Fibroblast of villous mesenchyme (primary cell): ENCODE measurements around the gene ZMIZ2. TPM values are rescaled to one million over a fixed set of nuclear protein-coding genes. Genes with fewer than 3 reads are reported as not detected.
"Not testable (repeated sequence)": the region's sequence is repeated elsewhere in the genome, so short reads cannot be mapped to it uniquely, and the experiment has no call there.

Experiments
- DNase-seq: peaks from one replicate; pipeline ENCODE4 v3.0.0-alpha.2; 2010; ENCODE audit warnings: low read depth
- H3K4me3 ChIP-seq: 2 replicates; pipeline ENCODE4 v1.5.1; 2011; ENCODE audit warnings: low read depth, mild to moderate bottlenecking, low read length
- total RNA-seq: library from RNA; depleted of rRNA; stranded (reverse); fragments of >200 nt; gene quantifications from 2 replicates; pipeline ENCODE4 v1.2.3, GENCODE V29; 2012
- TF ChIP-seq, protein P1 (sequence below): IDR thresholded peaks from 2 replicates; pipeline ENCODE4 v1.5.1; 2012; ENCODE audit warnings: low read depth, mild to moderate bottlenecking, low read length; ENCODE audit not compliant: insufficient read depth

ZMIZ2 gene
- total RNA-seq, 1 donor: 10.8 TPM

DNA sequence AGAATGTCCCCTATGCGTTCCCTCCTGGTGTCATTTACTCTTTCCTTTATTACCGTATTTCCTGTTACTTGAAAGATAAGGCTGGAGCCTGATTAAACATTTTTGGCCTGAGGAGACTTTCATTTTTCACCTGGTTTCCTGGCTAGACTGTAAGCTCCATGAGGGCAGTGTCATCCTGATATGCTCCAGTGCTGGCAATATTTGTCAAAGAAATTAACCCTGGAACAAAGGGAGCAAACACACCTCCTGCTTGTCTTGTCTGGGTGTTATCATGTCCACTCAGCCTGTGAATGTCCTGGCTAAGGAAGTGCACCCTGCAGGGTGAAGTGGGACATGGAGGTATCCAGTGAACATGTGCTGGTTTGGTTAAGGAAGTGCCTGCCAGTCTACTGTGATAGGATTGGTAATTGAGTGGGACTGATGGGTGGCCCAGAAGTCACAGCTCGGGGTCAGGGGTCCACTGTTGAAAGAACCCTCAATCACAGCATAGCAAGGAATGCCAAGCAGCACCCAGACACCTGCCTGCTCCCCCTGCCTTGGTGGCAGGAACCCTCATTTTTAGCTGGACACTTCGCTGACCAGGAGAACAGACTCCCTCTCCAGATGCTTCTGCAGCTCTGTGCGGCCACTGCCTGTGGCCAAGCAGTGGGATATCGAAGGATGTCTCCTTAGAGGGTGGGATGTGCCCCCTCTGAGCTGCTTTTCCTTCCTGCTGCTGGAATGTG, 26.9 kb downstream of the ZMIZ2 start:
- TF ChIP-seq, protein P1, sequence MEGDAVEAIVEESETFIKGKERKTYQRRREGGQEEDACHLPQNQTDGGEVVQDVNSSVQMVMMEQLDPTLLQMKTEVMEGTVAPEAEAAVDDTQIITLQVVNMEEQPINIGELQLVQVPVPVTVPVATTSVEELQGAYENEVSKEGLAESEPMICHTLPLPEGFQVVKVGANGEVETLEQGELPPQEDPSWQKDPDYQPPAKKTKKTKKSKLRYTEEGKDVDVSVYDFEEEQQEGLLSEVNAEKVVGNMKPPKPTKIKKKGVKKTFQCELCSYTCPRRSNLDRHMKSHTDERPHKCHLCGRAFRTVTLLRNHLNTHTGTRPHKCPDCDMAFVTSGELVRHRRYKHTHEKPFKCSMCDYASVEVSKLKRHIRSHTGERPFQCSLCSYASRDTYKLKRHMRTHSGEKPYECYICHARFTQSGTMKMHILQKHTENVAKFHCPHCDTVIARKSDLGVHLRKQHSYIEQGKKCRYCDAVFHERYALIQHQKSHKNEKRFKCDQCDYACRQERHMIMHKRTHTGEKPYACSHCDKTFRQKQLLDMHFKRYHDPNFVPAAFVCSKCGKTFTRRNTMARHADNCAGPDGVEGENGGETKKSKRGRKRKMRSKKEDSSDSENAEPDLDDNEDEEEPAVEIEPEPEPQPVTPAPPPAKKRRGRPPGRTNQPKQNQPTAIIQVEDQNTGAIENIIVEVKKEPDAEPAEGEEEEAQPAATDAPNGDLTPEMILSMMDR: no peak
- no peak overlapping the region for H3K4me3 ChIP-seq
- DNase-seq: no peak

DNA sequence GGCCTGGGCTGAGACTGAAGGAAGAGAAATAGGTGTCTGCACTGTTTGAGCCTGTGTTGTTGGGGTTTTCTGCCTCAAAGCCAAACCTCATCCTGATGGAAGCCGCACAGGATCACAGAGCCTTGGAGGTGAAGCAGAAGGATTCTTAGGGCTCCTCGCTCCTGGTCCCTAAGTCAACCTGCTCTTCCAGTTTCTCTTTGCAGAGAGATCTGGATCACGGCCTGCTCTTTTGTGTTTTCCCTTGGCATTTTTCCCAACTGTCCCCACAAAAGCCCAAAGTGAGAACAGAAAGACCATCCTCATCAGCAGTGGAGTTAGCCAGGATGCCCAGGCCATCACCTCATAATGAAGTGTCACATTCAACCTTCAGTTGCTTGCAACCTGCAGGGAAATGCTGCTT, 27.6 kb downstream of the ZMIZ2 start:
- no peak for DNase-seq
- TF ChIP-seq, protein P1: no peak
- no peak overlapping the region for H3K4me3 ChIP-seq

DNA sequence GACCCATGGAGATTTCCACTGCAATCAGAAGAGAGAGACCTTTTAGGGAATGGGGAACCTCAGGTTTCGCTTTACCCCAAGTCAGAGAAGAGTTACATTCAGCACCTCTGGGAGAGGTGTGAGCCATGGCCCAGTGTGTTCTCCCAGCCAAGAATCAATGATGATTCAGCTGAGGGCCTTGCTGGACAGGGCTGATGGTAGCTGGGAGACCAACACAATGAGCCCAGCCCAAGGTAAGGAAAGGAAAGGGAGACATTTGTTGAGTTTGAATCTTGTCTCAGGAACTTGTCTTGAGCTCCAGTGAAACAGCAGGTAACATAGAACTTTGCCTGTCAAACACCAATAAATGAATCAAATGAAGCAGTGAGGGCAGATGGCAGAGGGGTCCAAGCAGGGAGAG, 33.8 kb downstream of the ZMIZ2 start:
- DNase-seq: no peak
- TF ChIP-seq, protein P1: no peak
- no peak overlapping the region for H3K4me3 ChIP-seq

DNA sequence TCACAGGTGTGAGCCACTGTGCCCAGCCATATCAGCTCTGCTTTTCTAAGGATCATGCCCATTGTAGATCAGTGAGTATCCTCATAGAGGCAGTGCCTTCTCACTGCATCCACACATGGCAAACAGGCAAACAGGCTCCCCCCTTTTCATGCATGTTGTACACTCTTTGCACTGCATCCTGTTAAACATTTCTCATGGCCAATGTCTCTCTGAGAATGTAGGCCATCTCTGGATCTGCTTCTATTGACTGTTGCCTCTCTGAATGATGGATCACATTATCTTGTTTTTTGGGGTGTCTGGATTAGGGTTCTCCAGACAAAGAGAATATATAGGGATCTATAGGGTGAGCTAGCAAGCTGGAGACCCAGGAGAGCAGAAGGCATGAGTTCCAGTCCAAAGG, 34.8 kb downstream of the ZMIZ2 start:
- no peak overlapping the region for H3K4me3 ChIP-seq
- TF ChIP-seq, protein P1: no peak
- DNase-seq: no peak

DNA sequence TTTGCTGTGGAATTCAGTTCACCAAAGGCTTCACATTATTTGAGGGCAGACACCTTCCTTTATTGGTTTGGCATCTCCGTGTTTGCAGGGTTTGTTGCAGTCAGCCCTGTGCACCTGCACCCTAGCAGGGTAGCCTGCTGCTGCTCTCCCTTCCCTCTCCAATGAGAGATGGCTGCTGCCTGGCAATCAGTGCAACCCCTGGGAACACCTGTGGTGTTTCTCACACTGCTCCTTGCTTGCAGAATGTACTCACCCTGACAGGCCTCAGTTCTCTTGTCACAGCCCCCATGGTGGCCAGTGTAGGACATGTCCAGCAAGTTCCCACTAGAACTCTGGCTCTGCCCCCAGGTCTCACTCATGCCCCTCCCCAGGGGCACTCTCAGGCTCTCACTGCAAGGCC, 35.7 kb downstream of the ZMIZ2 start:
- DNase-seq: no peak
- H3K4me3 ChIP-seq: no peak overlapping the region
- TF ChIP-seq, protein P1: no peak

DNA sequence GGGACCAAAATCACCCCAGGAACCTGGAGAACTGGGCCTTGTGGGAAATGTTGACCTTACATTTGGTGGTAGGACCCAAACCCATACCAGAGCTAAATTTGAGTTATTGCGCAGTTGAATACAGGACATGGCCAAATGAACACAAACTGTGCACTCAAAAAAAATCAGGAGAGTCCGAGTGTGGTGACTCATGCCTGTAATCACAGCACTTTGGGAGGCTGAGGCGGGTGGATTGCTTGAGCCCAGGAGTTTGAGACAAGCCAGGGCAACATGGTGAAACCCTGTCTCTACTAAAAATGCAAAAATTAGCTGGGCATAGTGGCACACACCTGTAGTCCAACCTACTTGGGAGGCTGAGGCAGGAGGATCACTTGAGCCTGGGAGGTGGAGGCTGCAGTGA, 36.6 kb downstream of the ZMIZ2 start:
- H3K4me3 ChIP-seq, DNase-seq: not testable (repeated sequence)

DNA sequence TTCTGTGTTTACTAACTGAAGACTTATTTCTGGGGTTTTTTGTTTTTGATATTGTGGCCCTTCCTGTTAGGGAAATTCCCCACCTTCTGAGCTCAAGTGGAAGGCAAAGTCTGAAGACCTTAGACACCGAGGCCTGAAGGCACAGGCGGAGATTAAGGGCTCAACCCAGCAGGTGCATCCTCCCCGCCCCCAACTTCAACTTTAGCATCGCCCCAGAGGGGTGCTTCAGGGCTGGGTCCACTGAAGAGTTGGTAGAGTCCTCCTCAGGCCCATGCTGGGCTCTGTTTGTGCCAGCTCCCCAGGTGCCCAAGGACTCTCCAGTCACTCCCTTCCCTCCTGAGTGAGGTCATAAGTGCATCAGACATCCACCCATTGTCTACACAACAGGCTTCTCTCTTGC, 38.4 kb downstream of the ZMIZ2 start:
- no peak for DNase-seq

More for the DNA sequence above, 38.4 kb downstream of the ZMIZ2 start:
- no peak overlapping the region for H3K4me3 ChIP-seq
- TF ChIP-seq, protein P1: no peak
